GM18517 (cell line): ENCODE data around the gene TANC1.
"Not testable (repeated sequence)": the region's sequence is repeated elsewhere in the genome, so short reads cannot be mapped to it uniquely, and the experiment has no call there.

Experiments used
- ATAC-seq: cut with Tn5 transposase; IDR thresholded peaks from one replicate; pipeline ENCODE4 v1.9.1; 2021; ENCODE audit warnings: mild to moderate bottlenecking, moderate library complexity; ENCODE audit not compliant: unreplicated experiment

Gene TANC1

GRCh38 chr2:159082119-159082518, 113.7 kb downstream of the TANC1 start:
- no peak for ATAC-seq

GRCh38 chr2:159084384-159085370, 116.2 kb downstream of the TANC1 start:
- ATAC-seq: no peak

GRCh38 chr2:159086342-159086741, 117.9 kb downstream of the TANC1 start:
- ATAC-seq: no peak

GRCh38 chr2:159086826-159087225, 118.4 kb downstream of the TANC1 start:
- no peak for ATAC-seq

GRCh38 chr2:159088906-159089305, 120.5 kb downstream of the TANC1 start:
- no peak for ATAC-seq

- ATAC-seq: no peak
Observed at GRCh38 chr2:159089543-159089942, 121.1 kb downstream of the TANC1 start.

- ATAC-seq: peak; percentile 70
Observed at GRCh38 chr2:159090514-159091201, 122.2 kb downstream of the TANC1 start.

- no peak for ATAC-seq
Observed at GRCh38 chr2:159091381-159091780, 122.9 kb downstream of the TANC1 start.

GRCh38 chr2:159091976-159092375, 123.5 kb downstream of the TANC1 start:
- ATAC-seq: peak; percentile 63

GRCh38 chr2:159093497-159093896, 125.1 kb downstream of the TANC1 start:
- no peak for ATAC-seq

GRCh38 chr2:159094173-159094737, 125.8 kb downstream of the TANC1 start:
- no peak for ATAC-seq

GRCh38 chr2:159095813-159096212, 127.4 kb downstream of the TANC1 start:
- ATAC-seq: no peak

- ATAC-seq: not testable (repeated sequence)
Observed at GRCh38 chr2:159096302-159096855, 127.9 kb downstream of the TANC1 start.

- ATAC-seq: no peak
Observed at GRCh38 chr2:159096901-159097300, 128.5 kb downstream of the TANC1 start.

GRCh38 chr2:159098361-159098760, 129.9 kb downstream of the TANC1 start:
- ATAC-seq: no peak

GRCh38 chr2:159098921-159099411, 130.5 kb downstream of the TANC1 start:
- no peak for ATAC-seq

- no peak for ATAC-seq
Observed at GRCh38 chr2:159101755-159102489, 133.5 kb downstream of the TANC1 start.

GRCh38 chr2:159103411-159103810, 135.0 kb downstream of the TANC1 start:
- ATAC-seq: no peak

- no peak for ATAC-seq
Observed at GRCh38 chr2:159106109-159106508, 137.7 kb downstream of the TANC1 start.

- ATAC-seq: no peak
Observed at GRCh38 chr2:159108181-159108893, 139.9 kb downstream of the TANC1 start.
